D721Med (cell line): ENCODE data around the gene CERKL.
A peak's percentile ranks its signal among the peaks of the same experiment; 100 is the strongest.

ENCODE experiments used
- DNase-seq: peaks from one replicate; pipeline ENCODE4 v3.0.0; 2011; ENCODE audit warnings: low spot score; ENCODE audit not compliant: insufficient read length
- FAIRE-seq: peaks from 2 replicates; lab custom pipeline; 2011; peaks lifted over from hg19 to GRCh38; lab: Jason Lieb, UNC
- TF ChIP-seq, protein P1 (sequence below): IDR thresholded peaks from 2 replicates; pipeline ENCODE4 v1.5.1; 2012; ENCODE audit warnings: mild to moderate bottlenecking, control low read depth; ENCODE audit not compliant: insufficient read depth; ENCODE audit errors: missing control alignments

CERKL gene

GRCh38 chr2:181575024-181575649 lies 81.8 kb downstream of the CERKL start:
- DNase-seq (no peak), FAIRE-seq (peak; percentile 60)
- TF ChIP-seq, protein P1, sequence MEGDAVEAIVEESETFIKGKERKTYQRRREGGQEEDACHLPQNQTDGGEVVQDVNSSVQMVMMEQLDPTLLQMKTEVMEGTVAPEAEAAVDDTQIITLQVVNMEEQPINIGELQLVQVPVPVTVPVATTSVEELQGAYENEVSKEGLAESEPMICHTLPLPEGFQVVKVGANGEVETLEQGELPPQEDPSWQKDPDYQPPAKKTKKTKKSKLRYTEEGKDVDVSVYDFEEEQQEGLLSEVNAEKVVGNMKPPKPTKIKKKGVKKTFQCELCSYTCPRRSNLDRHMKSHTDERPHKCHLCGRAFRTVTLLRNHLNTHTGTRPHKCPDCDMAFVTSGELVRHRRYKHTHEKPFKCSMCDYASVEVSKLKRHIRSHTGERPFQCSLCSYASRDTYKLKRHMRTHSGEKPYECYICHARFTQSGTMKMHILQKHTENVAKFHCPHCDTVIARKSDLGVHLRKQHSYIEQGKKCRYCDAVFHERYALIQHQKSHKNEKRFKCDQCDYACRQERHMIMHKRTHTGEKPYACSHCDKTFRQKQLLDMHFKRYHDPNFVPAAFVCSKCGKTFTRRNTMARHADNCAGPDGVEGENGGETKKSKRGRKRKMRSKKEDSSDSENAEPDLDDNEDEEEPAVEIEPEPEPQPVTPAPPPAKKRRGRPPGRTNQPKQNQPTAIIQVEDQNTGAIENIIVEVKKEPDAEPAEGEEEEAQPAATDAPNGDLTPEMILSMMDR: peak; percentile 58

- no peak for FAIRE-seq
- no peak for DNase-seq
- TF ChIP-seq, protein P1: no peak
Measured at GRCh38 chr2:181574321-181574720, 82.6 kb downstream of the CERKL start.

DNA sequence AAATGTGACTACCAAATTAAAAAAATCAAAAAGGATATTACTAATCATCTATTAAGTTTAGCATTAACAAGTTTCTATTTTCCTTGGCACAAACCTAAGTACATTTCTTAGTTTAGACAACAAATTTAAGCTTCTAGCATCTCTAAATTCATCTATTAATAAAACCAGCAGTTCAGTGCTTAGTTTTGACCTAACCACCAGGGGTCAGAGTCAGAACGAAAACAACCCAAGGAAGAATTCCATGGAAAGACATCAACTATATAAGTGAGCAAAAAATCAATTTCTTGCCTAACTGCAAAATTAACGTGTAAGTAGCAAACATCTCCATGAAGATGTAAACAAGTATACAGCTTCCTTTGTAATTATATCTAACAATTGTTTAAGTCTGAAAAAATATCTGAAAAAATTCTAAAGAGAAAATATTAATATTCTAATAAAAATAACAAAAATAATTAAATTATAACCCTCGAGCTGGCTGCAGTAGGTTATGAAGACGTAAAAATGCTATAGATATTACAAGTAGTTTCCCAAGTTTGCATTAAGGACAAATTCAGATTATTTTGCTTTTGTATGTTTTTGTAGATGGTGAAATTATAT lies 83.7 kb downstream of the CERKL start:
- FAIRE-seq (peak; percentile 94), DNase-seq (no peak)
- TF ChIP-seq, protein P1: peak; percentile 77

DNA sequence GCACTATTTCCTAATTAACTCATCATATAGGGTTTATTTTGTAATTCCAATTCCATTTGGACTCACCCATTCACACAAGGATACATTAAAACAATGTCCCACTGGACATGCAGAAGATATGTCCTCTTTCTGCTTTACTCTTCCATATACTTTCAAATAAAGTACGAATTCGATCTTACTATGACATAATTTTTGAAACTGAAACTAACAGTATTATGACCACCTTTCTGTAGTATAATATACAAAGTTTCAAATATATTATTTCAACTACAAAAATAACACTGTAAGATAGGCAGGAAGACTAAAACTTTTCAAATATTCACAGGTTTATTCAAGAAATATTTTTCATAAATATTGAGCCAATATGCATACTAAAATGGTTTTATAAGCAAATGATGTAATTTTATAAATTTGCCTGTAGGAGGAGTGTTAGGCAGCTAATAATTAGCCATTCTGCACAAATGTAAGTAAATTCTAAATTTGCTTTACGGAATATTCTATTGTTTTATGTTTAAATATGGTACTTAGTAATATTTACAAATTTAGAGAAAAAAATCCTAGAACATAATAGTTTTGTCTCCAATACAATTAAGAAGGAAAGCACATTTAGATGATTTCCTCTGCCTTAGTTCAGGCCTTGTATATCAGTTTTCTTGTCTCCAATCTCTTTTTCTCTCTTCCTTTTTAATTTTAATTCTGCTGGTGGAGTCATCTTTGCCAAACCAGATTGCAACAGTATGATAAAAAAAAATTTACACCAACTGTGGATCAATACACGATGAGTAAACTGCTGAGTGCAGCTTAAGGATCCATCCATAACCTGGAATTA lies 85.9 kb downstream of the CERKL start:
- DNase-seq (no peak), FAIRE-seq (no peak)
- TF ChIP-seq, protein P1: peak; percentile 42

GRCh38 chr2:181570059-181570458 lies 86.8 kb downstream of the CERKL start:
- FAIRE-seq (no peak), DNase-seq (no peak)
- TF ChIP-seq, protein P1: no peak

- peak; percentile 11 for FAIRE-seq
- TF ChIP-seq, protein P1: no peak
- DNase-seq: no peak
Measured at GRCh38 chr2:181566334-181567032, 90.4 kb downstream of the CERKL start.
